SK-N-SH treated with all-trans-retinoic acid at 6 μM for 48 hours (cell line): Measurements from ENCODE around the gene CFAP44.

Experiments
- ATAC-seq: fragments of 200-7000 bp; cut with Tn5 transposase; 3 replicates; pipeline ENCODE4 v1.9.1; 2020; ENCODE audit warnings: mild to moderate bottlenecking, moderate library complexity
- ARNTL ChIP-seq: fragments of 450-650 bp; formaldehyde crosslinking; IDR thresholded peaks from 2 replicates; pipeline ENCODE4 v1.5.0; 2020; ENCODE audit warnings: low read depth, mild to moderate bottlenecking, moderate library complexity, borderline replicate concordance
- BACH2 ChIP-seq: fragments of 250-450 bp; sonication (Bioruptor Pico); IDR thresholded peaks from 2 replicates; pipeline ENCODE4 v1.9.0; 2021; ENCODE audit warnings: mild to moderate bottlenecking, borderline replicate concordance
- CREB5 ChIP-seq: fragments of 250-450 bp; sonication (Bioruptor Pico); IDR thresholded peaks from 2 replicates; pipeline ENCODE4 v1.5.1; 2020; ENCODE audit warnings: low read depth, mild to moderate bottlenecking, moderate library complexity
- CSDC2 ChIP-seq: fragments of 250-450 bp; sonication (Bioruptor Pico); IDR thresholded peaks from 2 replicates; pipeline ENCODE4 v1.5.0; 2020; ENCODE audit warnings: mild to moderate bottlenecking, moderate library complexity
- ESRRG ChIP-seq: fragments of 250-450 bp; sonication (Bioruptor Pico); IDR thresholded peaks from 2 replicates; pipeline ENCODE4 v1.6.1; 2021; ENCODE audit warnings: mild to moderate bottlenecking
- GLIS3 ChIP-seq: fragments of 250-450 bp; sonication (Bioruptor Pico); IDR thresholded peaks from 2 replicates; pipeline ENCODE4 v1.5.0; 2020; ENCODE audit warnings: mild to moderate bottlenecking, moderate library complexity
- ISL1 ChIP-seq: fragments of 250-450 bp; sonication (Bioruptor Pico); IDR thresholded peaks from 2 replicates; pipeline ENCODE4 v2.1.2; 2022; ENCODE audit warnings: mild to moderate bottlenecking, moderate library complexity
- OSR1 ChIP-seq: fragments of 250-450 bp; sonication (Bioruptor Pico); IDR thresholded peaks from 2 replicates; pipeline ENCODE4 v1.8.0; 2022; ENCODE audit warnings: moderate library complexity, mild to moderate bottlenecking, inconsistent platforms
- PATZ1 ChIP-seq: fragments of 250-450 bp; sonication (Bioruptor Pico); IDR thresholded peaks from 2 replicates; pipeline ENCODE4 v1.8.0; 2020; ENCODE audit warnings: mild to moderate bottlenecking, moderate library complexity, borderline replicate concordance
- POU6F1 ChIP-seq: fragments of 250-450 bp; sonication (Bioruptor Pico); IDR thresholded peaks from 2 replicates; pipeline ENCODE4 v1.8.0; 2021; ENCODE audit warnings: low read depth, mild to moderate bottlenecking, moderate library complexity, borderline replicate concordance
- PPARA ChIP-seq: fragments of 250-450 bp; sonication (Bioruptor Pico); IDR thresholded peaks from 2 replicates; pipeline ENCODE4 v1.5.0; 2020; ENCODE audit warnings: mild to moderate bottlenecking, borderline replicate concordance
- RARB ChIP-seq: fragments of 250-450 bp; sonication (Bioruptor Pico); IDR thresholded peaks from 2 replicates; pipeline ENCODE4 v1.8.0; 2021; ENCODE audit warnings: mild to moderate bottlenecking, moderate library complexity
- SNAI2 ChIP-seq: fragments of 250-450 bp; sonication (Bioruptor Pico); IDR thresholded peaks from 2 replicates; pipeline ENCODE4 v1.5.0; 2020; ENCODE audit warnings: mild to moderate bottlenecking, moderate library complexity
- TCF4 ChIP-seq: fragments of 250-450 bp; sonication (Bioruptor Pico); IDR thresholded peaks from 2 replicates; pipeline ENCODE4 v1.8.0; 2021; ENCODE audit warnings: mild to moderate bottlenecking, moderate library complexity, borderline replicate concordance
- TOX ChIP-seq: fragments of 250-450 bp; sonication (Bioruptor Pico); IDR thresholded peaks from 2 replicates; pipeline ENCODE4 v1.8.0; 2021; ENCODE audit warnings: mild to moderate bottlenecking, moderate library complexity, borderline replicate concordance
- TSHZ2 ChIP-seq: fragments of 250-450 bp; sonication (Bioruptor Pico); IDR thresholded peaks from 2 replicates; pipeline ENCODE4 v1.5.0; 2020; ENCODE audit warnings: mild to moderate bottlenecking, moderate library complexity
- ZC3H10 ChIP-seq: fragments of 250-450 bp; sonication (Bioruptor Pico); IDR thresholded peaks from 2 replicates; pipeline ENCODE4 v1.5.1; 2021; ENCODE audit warnings: mild to moderate bottlenecking, moderate library complexity
- ZFP30 ChIP-seq: fragments of 450-650 bp; formaldehyde crosslinking; IDR thresholded peaks from 2 replicates; pipeline ENCODE4 v1.5.0; 2022; ENCODE audit warnings: mild to moderate bottlenecking, moderate library complexity
- ZNF565 ChIP-seq: fragments of 450-650 bp; formaldehyde crosslinking; conservative IDR thresholded peaks from 2 replicates; pipeline ENCODE4 v1.5.0; 2020; ENCODE audit warnings: low read depth, mild to moderate bottlenecking, moderate library complexity
- ZNF70 ChIP-seq: fragments of 450-650 bp; formaldehyde crosslinking; IDR thresholded peaks from 2 replicates; pipeline ENCODE4 v1.5.0; 2020; ENCODE audit warnings: mild to moderate bottlenecking, moderate library complexity
- ZNF8 ChIP-seq: fragments of 450-650 bp; formaldehyde crosslinking; IDR thresholded peaks from 2 replicates; pipeline ENCODE4 v1.5.0; 2020; ENCODE audit warnings: mild to moderate bottlenecking, moderate library complexity

The CFAP44 gene

DNA sequence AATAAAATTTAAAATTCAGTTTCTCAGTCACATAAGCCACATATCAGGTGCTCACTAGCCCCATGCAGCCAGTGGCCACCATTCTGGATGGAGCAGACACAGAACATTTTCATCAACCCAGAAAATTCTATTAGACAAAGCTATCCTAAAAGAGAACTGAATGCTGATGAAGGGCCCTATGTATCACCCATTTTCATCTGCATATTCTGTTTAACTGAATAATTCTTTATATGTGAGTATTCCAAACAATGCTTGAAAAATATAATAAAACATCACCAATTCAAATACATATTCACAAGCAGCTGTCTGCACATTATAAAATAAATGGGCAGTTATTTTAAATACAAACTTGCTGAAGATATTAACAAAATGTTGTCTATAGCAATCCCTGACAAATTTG, 14.2 kb upstream of the CFAP44 start:
- no peak for ATAC-seq
- no peak for TF ChIP-seq ZC3H10 (CRISPR knock-in tag)
- no peak for TF ChIP-seq PATZ1 (CRISPR knock-in tag)
- TF ChIP-seq PPARA (CRISPR knock-in tag), result no peak
- no peak for TF ChIP-seq CSDC2 (CRISPR knock-in tag)
- TF ChIP-seq ISL1 (CRISPR knock-in tag), result no peak
- no peak for TF ChIP-seq RARB (CRISPR knock-in tag)
- TF ChIP-seq ZFP30 (CRISPR knock-in tag), result no peak
- no peak for TF ChIP-seq TCF4 (CRISPR knock-in tag)
- TF ChIP-seq ZNF70 (CRISPR knock-in tag), result no peak
- no peak for TF ChIP-seq POU6F1
- no peak for TF ChIP-seq SNAI2
- TF ChIP-seq TOX, result no peak
- no peak for TF ChIP-seq ARNTL
- TF ChIP-seq GLIS3 (CRISPR knock-in tag), result no peak

DNA sequence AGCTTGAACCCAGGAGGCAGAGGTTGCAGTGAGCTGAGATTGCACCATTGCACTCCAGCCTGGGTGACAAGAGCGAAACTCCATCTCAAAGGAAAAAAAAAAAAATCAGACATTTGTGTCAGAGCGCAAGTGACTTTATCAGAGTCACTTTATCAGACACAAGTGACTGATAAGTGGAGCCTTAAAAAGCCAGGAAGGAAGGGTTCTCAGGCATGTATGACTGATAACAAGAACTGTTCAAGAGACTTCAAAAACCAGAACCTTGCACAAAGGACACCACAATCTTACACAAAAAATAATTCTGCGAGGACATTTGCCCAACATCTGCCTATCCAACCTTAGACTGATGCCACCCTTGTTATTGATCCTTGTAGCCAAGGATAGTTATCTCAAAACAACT, 13.3 kb upstream of the CFAP44 start:
- ATAC-seq, result no peak
- no peak for TF ChIP-seq SNAI2
- no peak for TF ChIP-seq ESRRG (CRISPR knock-in tag)
- no peak for TF ChIP-seq OSR1 (CRISPR knock-in tag)
- no peak for TF ChIP-seq TCF4 (CRISPR knock-in tag)
- no peak for TF ChIP-seq ZNF8 (CRISPR knock-in tag)
- TF ChIP-seq ISL1 (CRISPR knock-in tag), result no peak
- TF ChIP-seq ZNF70 (CRISPR knock-in tag), result no peak
- no peak for TF ChIP-seq CREB5 (CRISPR knock-in tag)
- no peak for TF ChIP-seq ARNTL
- TF ChIP-seq TSHZ2 (CRISPR knock-in tag), result no peak
- no peak for TF ChIP-seq TOX
- TF ChIP-seq BACH2, result no peak

DNA sequence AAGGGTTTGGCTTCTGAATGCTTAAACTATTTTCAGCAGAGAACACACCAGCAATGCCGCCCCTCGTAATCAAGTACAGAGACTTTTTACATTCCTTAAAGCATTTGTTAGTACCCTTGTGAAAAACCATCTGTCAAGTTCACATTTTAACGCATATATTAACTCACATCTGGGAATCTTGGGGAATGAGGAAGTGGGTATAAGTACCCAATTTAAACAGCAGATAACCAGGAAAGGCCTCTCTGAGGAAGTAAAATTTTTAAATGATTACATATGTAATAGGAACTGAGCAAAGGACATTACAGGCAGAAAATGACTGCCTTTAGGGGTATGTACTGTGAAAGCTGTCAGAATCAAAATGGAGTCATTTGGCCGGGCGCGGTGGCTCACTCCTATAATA, 12.8 kb upstream of the CFAP44 start:
- ATAC-seq, result no peak

More for the DNA sequence above, 12.8 kb upstream of the CFAP44 start:
- TF ChIP-seq ZC3H10 (CRISPR knock-in tag), result no peak
- TF ChIP-seq POU6F1, result no peak
- TF ChIP-seq ESRRG (CRISPR knock-in tag), result no peak
- TF ChIP-seq TOX, result no peak
- no peak for TF ChIP-seq ZNF565 (CRISPR knock-in tag)
- TF ChIP-seq, all 23 proteins: peak for 0
